ENCODE measurements around the gene GYG2.
"Not testable (repeated sequence)": the region's sequence is repeated elsewhere in the genome, so short reads cannot be mapped to it uniquely, and the experiment has no call there.

Gene GYG2

DNA sequence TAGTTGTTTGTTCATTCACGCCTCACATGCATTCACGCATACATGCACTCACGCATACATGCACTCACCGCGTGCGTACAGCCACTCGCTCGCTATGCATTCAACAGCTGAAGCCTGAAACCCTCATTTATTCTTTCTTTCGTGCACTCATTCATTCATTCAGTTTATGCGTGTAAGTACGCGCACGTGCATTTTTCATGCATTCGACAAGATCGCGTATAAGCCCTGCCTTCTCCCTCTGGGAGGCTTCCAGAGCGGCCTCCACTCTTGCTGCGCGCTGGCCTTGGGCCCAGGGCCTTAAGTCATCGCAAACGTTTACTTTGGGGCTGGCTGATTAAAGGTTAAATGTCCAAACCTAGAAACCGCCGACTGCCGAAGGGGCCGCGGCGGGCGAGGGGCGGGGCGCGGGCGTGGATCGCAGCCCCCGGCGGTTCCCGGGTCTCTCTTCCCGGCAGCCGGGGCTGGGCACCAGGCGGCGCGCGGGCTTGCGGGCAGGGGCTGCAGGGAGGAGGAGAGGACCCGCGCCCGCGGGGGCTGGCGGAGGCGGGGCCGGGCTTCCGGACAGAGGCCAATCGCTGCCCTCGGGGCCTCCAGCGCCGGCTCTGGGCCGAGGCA, at the start of gene GYG2:
Gene GYG2 (plus strand): TSS at position 587 of the 615 bp plus-strand sequence. CDS start 1,259 bp downstream, outside the sequence.
- no peak for DNase-seq (ENCODE audit: low read depth)

DNA sequence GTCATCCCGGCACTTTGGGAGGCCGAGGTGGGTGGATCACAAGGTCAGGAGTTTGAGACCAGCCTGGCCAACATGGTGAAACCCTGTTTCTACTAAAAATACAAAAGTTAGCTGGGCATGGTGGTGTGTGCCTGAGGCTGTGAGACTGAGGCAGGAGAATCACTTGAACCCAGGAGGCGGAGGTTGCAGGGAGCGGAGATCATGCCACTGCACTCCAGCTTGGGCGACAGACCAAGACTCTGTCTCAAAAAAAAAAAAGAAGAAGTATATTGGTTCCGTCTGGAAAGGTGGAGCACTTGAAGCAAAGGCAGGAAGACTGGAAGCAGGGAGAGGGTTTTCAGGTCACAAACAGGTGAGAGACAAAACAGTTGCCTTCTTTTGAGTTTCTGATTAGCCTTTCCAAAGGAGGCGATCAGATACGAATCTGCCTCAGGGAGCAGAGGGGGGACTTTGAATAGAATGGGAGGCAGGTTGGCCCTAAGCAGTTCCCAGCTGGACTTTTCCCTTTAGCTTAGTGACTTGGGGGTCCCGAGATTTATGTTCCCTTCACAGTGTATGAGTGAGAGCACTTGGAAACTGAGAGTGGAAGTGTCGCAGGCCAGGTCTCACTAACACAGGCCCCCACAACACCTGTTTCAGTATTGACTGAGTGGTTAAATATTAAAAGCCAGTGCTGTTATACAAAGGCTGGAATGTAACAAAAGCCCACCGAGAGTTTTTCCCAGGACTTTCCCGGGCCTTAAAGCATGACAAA, 48.1 kb upstream of the GYG2 start:
- not testable (repeated sequence) for DNase-seq (ENCODE audit: low read depth)

DNA sequence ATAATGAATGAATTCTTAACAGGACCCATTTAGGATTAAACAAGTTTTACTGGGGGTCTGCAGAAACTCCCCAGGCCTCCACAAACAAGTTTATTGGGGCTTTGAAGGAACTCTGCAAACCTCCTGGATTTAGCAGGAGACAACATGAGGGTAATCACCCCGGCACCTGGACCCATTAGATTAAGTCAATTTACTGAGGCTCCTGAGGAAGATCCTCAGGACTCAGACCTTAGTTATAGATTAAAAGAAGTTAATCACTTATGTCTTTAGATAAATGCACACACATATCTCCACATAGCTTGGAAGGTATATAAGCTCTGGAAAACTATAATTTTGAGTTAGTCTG, 47.5 kb upstream of the GYG2 start:
- no peak for DNase-seq (ENCODE audit: low read depth)

DNA sequence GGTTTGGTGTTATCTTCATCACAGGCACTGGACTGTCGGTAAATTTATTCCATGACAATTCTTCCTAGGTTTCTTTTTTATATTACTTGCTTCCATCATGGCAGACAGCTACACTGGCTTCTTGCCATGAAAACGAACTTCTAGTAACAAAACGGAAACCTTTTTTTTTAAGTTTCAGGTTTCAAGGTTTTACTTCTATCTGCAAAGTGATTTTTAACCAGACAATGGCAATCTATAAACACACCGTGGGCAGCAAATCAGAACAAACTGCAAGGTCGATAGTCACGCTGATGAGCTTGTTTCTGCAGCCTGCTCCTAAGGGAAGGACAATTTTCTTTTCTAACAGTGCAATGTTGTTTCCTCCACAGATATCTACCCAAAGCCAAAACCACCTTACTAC, 47.0 kb upstream of the GYG2 start:
- DNase-seq (ENCODE audit: low read depth) = no peak

DNA sequence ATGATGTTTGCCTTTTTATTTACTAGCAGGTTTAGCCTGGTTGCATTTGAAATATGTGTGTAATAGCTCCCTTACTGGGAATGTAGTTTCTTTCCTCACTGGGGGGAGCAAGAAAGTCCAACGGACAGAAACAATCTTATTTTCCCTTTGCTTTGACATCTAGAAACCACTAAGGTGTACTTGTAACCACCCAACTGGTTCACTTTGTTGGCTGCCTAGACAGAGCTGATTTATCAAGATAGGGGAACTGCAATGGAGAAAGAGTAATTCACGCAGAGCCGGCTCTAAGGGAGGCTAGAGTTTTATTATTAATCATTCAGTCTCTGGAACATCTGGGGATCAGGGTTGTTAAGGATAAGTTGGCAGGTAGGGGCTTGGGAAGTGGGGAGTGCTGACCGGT, 46.6 kb upstream of the GYG2 start:
- DNase-seq (ENCODE audit: low read depth) = no peak

DNA sequence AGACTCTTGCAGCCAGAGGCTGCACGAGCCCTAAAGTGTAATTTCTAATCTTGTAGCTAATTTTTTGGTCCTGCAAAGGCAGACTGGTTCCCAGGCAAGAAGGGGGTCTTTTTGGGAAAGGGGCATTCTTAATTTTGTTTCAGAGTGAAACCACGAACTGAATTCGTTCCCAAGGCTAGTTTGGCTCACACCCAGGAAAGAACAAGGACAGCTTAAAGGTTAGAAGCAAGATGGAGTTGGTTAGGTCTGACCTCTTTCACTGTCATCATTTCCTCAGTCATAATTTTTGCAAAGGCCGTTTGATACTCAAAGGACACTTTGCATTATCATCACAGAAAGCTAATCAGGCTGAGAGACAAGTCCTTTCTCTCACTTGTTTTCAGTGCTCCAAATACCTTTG, 46.0 kb upstream of the GYG2 start:
- no peak for DNase-seq (ENCODE audit: low read depth)

DNA sequence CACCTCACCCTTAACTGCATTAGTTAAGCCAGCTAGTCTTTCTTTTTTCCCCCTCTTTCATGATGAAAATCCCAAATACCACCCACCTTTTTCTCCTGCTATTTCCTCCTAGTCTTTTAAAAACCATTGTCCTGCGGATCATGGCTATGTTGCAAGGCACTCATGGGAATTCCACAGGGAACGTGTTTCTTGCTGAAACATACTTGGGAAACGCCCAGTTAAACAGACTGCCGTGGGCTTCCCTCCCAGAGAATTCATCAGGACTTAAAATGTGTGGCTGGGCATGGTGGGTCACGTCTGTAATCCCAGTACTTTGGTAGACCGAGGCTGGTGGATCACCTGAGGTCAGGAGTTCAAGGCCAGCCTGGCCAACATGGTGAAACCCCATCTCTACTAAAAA, 44.7 kb upstream of the GYG2 start:
- DNase-seq (ENCODE audit: low read depth) = no peak

DNA sequence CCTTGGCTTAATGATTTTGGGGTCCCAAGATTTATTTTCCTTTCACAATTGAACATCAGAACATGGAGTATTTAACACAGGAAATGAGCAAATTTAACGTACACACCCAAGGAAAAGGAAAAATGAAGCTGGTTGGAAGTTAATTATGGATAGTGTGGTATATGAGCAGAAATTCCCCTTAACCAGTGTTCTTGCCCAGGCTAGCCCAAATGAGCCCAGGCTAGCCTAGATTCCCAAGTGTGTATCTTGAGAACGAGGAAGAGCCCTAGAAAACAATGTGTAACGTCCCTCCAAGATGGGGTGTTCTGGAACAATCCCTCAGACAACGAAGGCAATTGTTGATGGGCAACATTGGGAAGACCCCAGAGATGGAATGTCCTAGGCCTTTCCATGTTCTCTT, 43.2 kb upstream of the GYG2 start:
- DNase-seq (ENCODE audit: low read depth) = no peak

DNA sequence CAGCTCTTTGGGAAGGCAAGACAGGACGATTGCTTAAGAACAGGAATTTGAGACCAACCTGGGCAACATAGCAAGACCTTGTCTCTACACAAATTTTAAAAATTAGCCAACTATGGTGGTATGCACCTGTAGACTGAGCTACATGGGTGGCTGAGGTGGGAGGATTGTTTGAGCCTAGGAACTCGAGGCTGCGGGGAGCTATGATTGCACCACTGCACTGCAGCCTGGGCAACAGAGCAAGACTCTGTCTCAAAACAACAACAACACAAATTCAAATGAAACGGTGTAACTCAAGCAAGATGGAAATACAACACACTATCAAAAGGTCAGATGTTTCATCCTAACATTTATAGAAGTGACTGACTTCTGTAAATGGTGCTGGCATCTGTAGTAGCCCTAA, 39.8 kb upstream of the GYG2 start:
- DNase-seq (ENCODE audit: low read depth) = no peak

DNA sequence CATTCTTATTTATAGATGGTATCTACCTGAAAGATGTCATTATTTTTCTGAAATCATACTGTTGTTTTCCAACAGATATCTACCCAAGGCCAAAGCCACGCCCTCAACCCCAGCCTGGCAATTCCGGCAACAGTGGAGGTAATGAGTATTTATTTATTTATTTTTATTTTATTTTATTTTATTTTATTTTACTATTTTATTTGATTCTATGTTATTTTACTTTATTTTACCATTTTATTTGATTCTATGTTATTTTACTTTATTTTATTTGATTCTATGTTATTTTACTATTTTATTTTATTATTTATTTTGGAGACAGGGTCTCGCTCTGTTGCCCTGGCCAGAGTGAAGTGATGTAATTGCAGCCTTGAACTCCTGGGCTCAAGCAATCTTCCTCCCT, 39.2 kb upstream of the GYG2 start:
- no peak for DNase-seq (ENCODE audit: low read depth)

DNA sequence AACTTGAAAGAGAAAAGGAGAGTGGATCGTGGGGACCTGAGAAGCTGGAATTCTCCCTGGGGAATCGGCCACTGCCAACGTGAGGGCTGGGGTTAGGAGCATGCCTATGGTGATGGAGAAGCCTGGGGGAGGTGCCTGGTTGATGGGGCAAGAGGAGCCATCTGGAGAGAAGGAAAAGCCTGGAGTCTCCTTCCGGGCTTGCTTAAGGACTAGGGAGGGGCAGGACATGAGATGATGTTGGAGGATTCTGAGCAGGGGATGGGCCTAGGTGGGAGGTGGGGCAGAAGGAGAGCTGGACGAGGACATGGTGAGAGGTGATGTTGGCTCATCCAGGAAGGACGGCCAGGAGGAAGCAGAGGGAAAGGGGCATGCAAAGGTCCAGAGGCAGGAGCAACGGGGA, 35.0 kb upstream of the GYG2 start:
- DNase-seq (ENCODE audit: low read depth) = no peak

DNA sequence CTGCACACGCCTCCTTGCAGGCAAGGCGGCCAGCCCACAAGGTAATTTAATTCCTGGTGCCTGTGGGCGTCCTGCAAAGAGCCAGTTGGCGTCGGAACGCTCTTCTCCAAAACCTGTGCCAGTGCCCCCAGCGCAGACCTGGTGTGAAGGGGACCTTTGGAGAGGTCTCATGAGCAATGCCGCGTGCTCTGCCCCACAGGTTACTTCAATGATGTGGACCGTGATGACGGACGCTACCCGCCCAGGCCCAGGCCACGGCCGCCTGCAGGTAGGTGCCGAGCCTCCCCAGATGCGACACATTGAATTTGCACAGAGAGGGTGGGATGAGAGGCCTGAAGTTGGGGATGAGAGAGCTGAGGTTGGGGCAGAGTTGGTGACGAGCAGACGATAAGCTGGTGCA, 34.4 kb upstream of the GYG2 start:
- DNase-seq (ENCODE audit: low read depth) = no peak

DNA sequence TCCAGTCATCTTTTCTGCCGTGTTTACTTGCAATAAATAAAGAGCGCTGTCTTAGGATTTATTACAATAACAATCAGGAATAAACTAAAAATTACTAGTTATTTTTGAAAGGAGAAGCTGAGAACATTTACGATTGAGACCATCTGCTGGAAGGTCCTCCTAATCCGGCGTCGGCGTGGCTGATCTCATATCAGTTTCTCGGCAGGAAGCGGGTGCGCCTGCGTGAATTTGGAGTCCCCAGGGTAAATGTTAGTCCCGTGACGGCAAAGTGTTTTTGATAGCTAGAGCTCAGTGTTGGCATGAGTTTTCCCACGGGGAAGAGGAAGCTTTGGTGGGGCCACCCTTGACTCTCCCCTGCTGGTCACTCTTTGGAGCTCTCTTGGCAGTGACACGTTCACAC, 31.9 kb upstream of the GYG2 start:
- DNase-seq (ENCODE audit: low read depth) = not testable (repeated sequence)

DNA sequence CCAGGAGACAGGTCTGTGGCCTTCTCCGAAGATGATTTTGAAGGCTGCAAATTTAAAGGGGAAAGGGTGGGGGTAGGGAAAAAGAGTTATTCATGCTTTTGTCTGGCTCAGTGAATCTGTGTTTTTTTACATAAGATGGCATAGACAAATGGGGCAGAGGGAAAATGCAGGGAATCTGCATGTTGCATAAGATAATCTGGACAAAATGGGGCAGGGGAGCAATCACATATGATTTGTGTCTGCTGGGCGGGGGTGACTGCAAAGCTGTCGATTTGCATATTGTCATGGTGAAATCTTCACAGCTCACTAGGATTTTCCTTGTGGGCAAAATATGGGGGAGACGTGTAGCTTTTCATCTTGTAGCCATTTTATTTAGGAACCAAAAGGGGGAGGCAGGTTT, 29.4 kb upstream of the GYG2 start:
- DNase-seq (ENCODE audit: low read depth) = no peak

DNA sequence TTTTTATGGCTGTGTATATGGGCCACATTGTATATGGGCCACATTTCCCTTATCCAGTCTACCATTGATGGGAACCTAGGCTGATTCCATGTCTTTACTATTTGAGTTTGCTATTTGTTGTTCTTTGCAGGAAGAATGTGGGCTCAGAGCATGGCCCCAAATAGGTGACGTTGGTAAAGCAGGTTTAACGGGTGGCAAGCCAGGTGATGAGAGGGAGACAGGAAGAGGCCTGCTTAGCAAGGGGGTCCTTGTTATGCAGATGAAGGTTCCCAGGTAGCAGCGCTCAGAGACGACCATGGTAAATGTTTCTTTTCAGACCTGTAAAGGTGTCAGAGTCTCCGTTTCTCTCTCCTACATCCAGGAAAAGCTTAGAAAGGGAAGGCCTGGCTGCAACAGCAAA, 28.8 kb upstream of the GYG2 start:
- DNase-seq (ENCODE audit: low read depth) = not testable (repeated sequence)

DNA sequence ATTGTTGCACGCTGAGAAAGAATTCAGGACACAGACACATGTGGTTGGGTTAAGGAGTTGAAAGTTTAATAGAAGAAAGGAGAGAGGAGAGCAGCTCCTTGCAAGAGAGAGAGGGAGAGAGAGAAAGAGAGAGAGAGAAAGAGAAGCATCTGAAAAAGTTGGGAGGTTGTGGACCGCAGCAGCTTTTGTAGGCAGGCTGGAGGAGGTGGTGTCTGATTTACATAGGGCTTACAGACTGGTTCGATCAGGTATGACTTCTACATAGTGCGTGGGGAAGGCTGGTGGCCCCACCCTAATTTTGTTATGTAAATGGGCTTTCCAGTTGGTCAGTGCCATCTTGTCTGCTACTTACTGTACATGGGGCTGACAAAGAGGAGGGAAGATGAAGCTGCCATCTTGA, 27.5 kb upstream of the GYG2 start:
- no peak for DNase-seq (ENCODE audit: low read depth)

DNA sequence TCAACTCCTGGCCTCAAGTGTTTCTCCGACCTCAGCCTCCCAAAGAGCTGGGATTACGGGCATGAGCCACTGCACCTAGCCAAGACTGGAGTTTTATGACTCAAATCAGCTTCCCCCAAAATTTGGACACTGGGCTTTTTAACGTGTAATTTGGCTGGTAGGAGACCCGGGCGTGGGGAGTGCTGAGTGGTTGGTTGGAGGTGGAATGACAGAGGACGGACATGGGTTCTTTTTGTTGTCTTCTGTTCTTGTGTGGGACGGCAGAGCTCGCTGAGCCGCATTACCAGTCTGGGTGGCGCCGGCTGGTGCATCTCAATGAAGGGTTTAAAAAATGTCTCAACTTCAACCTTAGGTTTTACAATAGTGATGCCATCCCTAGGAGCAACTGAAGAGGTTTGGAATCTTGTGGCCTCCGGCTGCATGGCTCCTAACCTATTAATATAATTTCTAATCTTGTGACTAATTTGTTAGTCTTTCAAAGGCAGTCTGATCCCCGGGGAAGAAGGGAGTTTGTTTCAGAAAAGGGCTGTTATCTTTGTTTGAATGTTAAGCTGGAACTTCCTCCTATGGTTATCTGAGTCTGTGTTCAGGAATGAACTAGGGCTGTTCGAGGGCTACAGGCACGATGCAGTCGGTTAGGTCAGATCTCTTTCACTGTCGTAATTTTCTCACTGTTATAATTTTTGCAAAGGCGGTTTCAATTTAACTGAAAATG, 26.2 kb upstream of the GYG2 start:
- not testable (repeated sequence) for DNase-seq (ENCODE audit: low read depth)

DNA sequence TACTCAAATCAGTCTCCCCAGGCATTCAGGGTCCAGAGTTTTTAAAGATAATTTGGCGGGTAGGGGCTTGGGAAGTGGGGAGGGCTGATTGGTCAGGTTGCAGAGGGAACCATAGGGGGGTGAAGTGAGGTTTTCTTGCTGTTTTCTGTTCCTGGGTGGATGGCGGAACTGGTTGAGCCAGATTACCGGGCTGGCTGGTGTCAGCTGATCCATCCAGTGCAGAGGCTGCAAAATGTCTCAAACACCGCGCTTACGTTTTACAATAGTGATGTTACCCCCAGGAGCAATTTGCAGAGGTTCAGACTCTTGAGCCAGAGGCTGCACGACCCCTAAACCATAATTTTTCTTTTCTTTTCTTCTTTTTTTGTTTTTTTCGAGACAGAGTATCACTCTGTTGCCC, 25.2 kb upstream of the GYG2 start:
- DNase-seq (ENCODE audit: low read depth) = not testable (repeated sequence)

DNA sequence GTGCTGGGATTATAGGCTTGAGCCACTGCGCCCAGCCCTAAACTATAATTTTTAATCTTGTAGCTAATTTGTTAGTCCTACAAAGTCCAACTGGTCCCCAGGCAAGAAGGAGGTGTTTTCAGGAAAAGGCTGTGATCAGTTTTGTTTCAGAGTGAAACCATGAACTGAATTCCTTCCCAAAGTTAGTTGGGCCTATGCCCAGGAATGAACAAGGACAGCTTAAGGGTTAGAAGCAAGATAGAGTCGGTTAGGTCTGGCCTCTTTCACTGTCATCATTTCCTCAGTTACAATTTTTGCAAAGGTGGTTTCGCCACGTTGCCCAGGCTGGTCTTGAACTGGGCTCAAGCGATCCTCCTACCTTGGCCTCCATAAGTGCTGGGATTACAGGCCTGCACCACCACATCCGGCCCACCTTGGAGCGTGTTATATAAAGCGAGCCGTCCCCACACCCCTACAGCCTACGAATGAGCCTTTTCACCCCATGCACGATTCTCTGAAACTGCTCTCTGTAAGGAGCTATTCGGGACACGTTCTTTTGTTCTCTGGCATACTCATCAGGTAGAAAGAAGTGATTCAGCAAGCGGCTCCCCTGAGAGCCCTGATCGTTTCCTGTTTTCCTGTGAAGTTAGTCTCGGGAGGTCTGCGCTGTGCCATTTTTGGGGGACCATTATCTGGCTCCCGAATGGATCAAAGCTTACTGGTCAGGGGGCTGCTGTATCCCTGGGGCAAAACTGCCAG, 24.5 kb upstream of the GYG2 start:
- DNase-seq (ENCODE audit: low read depth) = not testable (repeated sequence)

DNA sequence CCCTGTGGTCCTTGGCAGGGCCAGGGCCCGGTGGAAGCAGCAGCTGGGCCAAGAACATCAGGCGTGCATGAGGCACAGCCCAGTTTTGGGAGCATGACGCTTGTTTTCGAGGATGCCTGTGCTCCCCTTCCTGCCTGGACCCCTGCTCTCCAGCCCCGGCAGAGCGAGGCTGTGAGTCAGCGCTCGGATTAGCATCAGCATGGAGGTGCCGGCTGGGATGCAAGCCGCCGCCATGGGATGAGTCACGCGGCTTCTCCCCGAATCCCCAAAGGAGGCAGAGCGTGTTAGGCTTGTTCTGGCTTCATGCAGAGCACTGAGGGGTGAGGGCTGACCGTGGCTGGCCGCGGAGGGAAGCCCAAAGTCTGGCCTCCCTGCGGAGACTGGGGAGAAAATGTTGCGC, 23.9 kb upstream of the GYG2 start:
- DNase-seq (ENCODE audit: low read depth) = not testable (repeated sequence)

DNA sequence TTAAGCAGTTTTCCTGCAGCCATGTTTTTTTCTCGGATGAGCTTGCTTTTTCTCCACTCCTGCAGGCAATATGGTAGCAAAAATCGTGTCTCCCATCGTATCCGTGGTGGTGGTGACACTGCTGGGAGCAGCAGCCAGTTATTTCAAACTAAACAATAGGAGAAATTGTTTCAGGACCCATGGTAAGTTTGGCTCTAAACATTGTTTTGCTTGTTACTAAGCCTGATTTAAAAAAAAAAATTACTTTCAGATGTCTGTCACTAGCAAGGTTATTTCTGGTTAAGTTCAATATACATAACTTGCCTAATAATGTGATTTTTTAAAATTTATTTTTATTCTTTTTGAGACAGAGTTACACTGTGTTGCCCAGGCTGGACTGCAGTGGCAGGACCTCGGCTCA, 17.5 kb upstream of the GYG2 start:
- DNase-seq (ENCODE audit: low read depth) = no peak

DNA sequence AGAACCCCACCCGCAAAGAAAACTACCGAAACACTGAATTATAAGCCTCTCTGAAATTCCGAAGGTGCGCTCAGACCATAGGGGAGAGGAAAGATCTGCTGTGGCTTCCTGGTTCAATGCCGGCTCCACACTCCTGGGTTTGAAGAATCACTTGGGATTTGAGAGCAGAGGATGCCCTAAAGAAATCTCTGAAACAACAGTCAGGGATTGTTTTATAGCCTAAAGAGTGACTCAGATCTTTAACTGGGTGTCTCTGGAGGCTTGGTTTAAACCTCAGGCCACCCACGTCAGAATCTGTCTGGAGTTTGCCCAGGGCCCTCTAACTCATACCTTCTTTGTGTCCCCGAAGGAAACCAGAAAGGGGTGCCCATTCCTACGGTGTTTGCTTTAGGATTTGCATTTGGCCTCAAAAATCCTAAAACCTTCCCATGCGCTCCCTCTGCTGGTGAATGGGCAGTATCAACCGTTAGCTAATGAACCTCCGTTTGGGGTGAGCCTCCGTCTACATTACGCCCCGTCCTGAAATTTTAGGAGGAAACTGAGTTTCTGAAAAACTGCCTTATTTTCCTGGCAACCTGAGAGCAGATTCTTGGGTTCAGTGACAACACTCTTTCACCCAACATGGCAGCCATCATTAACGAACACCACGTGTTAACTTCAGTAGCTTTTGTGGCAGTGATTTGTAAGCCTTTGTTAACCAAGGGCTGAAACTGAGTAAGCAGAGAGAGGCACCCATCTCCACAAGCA, 16.4 kb upstream of the GYG2 start:
- DNase-seq (ENCODE audit: low read depth) = not testable (repeated sequence)
